Choroid plexus epithelial cell (primary cell): Measurements from ENCODE around the gene DIP2C.

ENCODE experiments used
- DNase-seq: peaks from one replicate; pipeline ENCODE4 v3.0.0-alpha.2; 2010; ENCODE audit warnings: low read depth
- H3K4me3 ChIP-seq: 2 replicates; pipeline ENCODE4 v1.5.1; 2011; ENCODE audit warnings: low read depth, mild to moderate bottlenecking, control low read depth, low read length, moderate library complexity
- TF ChIP-seq, protein P1 (sequence below): conservative IDR thresholded peaks from 2 replicates; pipeline ENCODE4 v1.5.1; 2011; ENCODE audit warnings: low read depth, mild to moderate bottlenecking, control low read depth, inconsistent platforms, low read length, moderate library complexity

DIP2C gene

DNA sequence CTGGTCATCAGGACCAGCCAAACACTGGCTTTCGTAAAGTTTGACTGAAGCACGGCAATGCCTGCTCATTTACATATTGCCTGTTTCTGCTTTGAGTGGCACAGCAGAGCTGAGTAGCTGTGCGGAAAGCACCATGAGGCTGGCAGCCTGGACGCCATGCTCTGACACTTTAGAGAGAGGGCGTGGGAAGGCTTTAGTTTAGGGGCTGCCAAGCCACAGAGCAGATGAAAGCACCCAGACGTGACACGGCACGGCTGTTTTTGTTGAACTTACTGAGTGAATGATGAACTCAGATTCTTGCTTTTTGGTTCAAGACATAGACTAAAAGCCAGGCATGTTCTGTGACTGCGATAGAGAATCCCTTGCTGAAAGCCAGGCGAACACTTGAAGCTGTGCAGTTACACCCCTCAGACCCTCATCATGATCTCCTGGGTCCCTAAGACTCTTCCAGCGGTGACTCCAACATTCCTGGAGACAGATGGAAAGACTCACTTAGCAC is 372.1 kb downstream of the DIP2C start:
- no peak overlapping the region for H3K4me3 ChIP-seq
- TF ChIP-seq, protein P1, sequence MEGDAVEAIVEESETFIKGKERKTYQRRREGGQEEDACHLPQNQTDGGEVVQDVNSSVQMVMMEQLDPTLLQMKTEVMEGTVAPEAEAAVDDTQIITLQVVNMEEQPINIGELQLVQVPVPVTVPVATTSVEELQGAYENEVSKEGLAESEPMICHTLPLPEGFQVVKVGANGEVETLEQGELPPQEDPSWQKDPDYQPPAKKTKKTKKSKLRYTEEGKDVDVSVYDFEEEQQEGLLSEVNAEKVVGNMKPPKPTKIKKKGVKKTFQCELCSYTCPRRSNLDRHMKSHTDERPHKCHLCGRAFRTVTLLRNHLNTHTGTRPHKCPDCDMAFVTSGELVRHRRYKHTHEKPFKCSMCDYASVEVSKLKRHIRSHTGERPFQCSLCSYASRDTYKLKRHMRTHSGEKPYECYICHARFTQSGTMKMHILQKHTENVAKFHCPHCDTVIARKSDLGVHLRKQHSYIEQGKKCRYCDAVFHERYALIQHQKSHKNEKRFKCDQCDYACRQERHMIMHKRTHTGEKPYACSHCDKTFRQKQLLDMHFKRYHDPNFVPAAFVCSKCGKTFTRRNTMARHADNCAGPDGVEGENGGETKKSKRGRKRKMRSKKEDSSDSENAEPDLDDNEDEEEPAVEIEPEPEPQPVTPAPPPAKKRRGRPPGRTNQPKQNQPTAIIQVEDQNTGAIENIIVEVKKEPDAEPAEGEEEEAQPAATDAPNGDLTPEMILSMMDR, result no peak
- peak; percentile 10 for DNase-seq

GRCh38 chr10:316390-316789 is 373.1 kb downstream of the DIP2C start:
- TF ChIP-seq, protein P1, result no peak

GRCh38 chr10:314871-315270 is 374.6 kb downstream of the DIP2C start:
- TF ChIP-seq, protein P1, result no peak
- peak; percentile 30 for DNase-seq
- H3K4me3 ChIP-seq, result no peak overlapping the region

More at GRCh38 chr10:316390-316789, 373.1 kb downstream of the DIP2C start:
- no peak overlapping the region for H3K4me3 ChIP-seq
- DNase-seq, result no peak

DNA sequence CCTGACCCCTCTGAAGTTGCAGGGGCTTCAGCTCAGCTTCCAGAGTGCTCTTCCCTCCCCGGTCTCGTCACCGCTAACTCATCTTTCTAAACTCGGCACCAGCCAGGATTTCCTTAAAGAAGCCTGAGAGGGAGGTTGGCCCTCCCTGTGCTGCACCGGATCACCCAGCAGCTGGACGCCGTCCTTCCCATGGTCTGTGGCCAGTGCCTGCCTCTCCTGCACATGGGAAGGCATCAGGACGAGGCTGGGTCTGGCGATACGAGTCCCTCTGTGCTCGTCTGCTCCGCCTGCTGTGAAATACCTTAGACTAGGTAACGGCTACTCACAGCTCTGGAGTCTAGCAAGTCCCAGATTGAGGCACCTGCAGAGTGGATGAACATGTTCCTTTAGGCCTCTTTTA is 375.1 kb downstream of the DIP2C start:
- TF ChIP-seq, protein P1, result no peak
- H3K4me3 ChIP-seq, result no peak overlapping the region
- no peak for DNase-seq

- TF ChIP-seq, protein P1, result no peak
- no peak overlapping the region for H3K4me3 ChIP-seq
- DNase-seq, result no peak
These were observed 377.4 kb downstream of the DIP2C start for GRCh38 chr10:311901-312665.

GRCh38 chr10:310976-311639 is 378.4 kb downstream of the DIP2C start:
- peak; percentile 43 for DNase-seq
- H3K4me3 ChIP-seq, result no peak overlapping the region
- TF ChIP-seq, protein P1, result no peak

- H3K4me3 ChIP-seq, result no peak overlapping the region
- TF ChIP-seq, protein P1, result no peak
- DNase-seq, result peak; percentile 45
These were observed 379.1 kb downstream of the DIP2C start for GRCh38 chr10:310371-310770.
